C4-2B (cell line): ENCODE results near the gene SORCS2.

Source experiments
- H3K27ac ChIP-seq: fragments of 450-650 bp; 2 replicates; pipeline ENCODE4 v1.5.1; 2017
- ZFX ChIP-seq: fragments of 450-650 bp; IDR thresholded peaks from 2 replicates; pipeline ENCODE4 v1.6.1; 2017
- TF ChIP-seq, protein P1 (sequence below): fragments of 450-650 bp; conservative IDR thresholded peaks from 2 replicates; pipeline ENCODE4 v1.5.1; 2017; ENCODE audit warnings: mild to moderate bottlenecking

SORCS2 gene

DNA sequence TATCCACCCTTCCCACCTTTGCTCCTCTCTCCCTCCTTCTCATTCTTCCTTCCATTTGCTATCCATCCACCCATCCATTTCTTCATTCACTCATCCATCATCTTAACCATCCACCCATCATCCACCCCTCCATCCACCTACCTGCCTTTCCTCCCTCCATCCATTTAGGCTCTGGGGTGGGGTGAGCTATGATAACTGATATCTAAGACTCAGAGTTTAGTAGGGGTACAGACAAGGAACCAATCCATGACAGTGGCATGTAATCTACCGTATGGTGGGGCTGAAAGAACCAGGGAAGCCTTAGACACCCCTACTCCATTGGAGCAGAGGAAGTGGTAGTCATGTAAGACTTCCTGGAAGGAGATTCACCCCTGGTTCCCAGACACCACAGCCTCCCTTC is 219.2 kb downstream of the SORCS2 start:
- TF ChIP-seq, protein P1, sequence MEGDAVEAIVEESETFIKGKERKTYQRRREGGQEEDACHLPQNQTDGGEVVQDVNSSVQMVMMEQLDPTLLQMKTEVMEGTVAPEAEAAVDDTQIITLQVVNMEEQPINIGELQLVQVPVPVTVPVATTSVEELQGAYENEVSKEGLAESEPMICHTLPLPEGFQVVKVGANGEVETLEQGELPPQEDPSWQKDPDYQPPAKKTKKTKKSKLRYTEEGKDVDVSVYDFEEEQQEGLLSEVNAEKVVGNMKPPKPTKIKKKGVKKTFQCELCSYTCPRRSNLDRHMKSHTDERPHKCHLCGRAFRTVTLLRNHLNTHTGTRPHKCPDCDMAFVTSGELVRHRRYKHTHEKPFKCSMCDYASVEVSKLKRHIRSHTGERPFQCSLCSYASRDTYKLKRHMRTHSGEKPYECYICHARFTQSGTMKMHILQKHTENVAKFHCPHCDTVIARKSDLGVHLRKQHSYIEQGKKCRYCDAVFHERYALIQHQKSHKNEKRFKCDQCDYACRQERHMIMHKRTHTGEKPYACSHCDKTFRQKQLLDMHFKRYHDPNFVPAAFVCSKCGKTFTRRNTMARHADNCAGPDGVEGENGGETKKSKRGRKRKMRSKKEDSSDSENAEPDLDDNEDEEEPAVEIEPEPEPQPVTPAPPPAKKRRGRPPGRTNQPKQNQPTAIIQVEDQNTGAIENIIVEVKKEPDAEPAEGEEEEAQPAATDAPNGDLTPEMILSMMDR: no peak
- TF ChIP-seq ZFX: no peak
- no peak overlapping the region for H3K27ac ChIP-seq

DNA sequence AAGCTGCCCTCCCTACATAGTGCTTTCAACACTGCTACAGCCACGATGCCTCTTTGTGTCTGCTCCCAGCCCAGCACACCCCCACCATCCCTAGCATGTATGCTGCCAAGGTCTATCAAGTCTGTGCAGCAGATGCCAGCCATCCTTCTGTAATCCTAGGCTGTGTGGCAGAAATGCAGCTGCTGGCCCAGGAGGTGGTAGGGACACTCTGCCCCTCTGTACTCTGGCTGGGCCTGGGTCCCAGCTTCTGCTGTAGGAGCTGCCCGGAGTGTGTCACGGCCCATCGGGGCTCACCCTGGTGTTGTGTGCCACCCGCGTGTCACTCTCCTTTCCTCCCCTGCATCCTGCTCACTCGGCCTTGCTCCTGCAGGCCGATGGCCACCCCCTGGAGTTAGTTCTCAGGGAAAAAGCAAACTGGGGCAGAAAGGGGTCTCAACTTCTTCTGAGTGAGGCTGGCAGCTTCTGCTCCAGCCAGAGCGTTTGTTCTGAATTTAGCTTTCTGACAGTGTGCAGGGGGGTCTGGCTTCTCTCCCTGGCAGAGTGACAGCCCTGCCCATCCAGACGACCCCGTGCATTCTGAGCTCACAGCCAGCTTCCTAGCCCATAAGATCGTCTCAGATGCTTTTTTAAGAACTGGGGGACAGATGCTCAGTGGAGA is 219.7 kb downstream of the SORCS2 start:
- H3K27ac ChIP-seq: no peak overlapping the region

DNA sequence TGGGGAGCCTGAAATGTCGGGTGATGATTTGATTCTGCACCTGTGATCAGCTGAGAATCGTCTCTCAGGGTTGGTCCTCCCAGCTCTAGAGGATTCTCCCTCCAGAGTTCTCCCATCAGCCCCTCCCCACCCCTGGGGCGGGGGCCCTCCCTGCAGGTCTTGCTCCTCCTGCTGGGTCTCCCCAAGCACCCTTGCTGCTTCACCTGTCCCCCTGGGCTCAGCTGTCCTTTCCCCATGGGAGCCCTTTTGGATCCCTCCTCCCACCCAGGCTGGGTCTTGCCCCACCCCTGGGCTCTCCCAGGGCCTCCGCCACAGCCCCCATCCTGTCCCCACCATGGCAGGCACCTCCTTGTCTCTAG is 220.2 kb downstream of the SORCS2 start:
- no peak overlapping the region for H3K27ac ChIP-seq
- no peak for TF ChIP-seq ZFX
- TF ChIP-seq, protein P1: no peak

More for the DNA sequence above, 219.7 kb downstream of the SORCS2 start:
- TF ChIP-seq, protein P1: no peak
- no peak for TF ChIP-seq ZFX

DNA sequence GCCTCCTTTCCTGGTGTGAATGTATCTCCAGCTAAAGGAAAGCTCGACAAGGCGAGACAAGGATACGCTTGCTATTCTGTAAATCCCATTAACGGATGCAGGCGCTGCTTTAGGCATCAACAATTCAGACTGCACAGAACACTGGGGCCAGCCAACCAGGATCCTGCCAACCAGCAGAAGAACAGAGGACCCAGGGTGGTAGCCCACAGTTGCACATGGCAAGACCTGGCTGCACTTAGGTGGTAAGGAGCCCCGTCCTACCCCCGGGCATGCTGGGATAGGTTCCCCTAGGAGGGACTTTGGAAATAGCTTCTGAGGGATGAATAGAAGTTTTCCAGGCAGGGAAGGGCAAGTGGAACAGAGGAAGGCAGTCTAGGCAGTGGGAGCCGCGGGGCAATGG is 221.7 kb downstream of the SORCS2 start:
- TF ChIP-seq, protein P1: no peak
- TF ChIP-seq ZFX: no peak
- no peak overlapping the region for H3K27ac ChIP-seq

DNA sequence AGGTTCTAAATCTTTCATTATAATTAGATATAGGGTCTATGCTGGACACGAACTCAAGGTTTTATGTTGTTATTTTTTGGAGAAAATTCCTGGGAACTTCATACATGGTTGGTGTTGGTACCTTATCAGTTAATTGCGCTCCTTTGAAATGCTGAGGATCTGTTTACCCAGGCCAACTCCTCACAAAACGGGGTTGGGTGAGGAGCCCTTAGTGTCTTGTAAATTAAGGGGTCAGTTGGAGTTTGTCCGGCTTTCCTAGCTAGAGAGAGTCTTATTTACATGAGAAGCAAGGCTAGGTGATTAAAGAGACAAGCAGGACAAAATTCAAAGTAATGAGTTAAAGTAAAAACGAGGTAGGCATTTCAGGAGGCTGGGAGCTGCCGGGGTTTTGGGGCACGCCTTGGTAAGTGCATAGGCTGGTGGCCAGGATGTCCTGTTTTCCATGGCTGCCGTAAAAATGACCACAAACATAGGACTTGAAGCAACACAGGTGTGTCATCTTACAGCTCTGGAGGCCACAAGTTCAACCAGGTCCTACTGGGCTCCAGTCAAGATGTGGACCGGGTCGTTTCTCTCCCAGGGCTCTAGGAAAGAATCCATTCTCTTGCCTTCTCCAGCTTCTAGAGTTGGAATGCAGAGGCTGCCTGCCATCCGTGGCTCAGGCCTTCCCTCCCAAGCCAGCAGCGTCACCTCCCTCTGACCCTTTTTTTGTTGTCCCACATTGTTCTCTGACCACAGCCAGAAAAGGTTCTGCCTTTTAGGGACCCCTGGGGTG is 222.6 kb downstream of the SORCS2 start:
- no peak for TF ChIP-seq ZFX
- TF ChIP-seq, protein P1: no peak
- H3K27ac ChIP-seq: no peak overlapping the region

DNA sequence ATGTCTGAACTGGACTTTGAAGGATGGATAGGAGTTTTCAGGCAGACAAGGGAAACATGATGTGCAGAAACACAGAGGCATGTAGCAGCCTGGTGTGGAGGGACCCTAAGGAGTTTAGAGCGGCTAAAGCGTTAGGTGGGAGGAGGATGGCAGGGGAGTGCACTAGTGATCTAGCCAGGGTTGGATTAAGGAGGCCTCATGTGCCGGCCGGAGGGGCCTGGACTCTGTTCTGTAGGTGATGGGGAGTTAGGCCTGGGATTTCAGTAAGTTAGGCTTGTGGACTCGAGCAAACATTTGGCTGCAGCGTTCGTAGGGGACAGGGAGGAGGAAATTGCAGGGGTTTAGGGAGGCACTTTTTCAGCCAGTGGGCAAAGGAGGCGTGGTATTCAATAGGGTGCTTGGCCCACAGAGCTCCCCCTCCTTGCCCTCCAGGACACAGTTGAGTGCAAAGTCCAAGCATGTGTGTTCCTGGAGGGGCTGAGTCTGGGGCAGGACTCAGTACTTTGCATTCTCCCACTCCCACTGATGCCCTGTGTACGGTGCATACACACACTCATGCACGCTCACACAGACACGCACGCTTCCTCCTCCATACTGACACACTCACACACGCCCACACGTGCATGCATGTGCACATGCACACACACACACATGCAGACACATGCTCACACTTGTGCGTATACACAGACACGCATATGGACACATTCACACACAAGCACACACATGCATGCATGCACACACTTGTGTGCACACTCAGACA is 223.8 kb downstream of the SORCS2 start:
- TF ChIP-seq, protein P1: no peak
- TF ChIP-seq ZFX: no peak
- H3K27ac ChIP-seq: no peak overlapping the region
